ENCODE measurements around the gene PSAP. TPM values are rescaled to one million over a fixed set of nuclear protein-coding genes. Genes with fewer than 3 reads are reported as not detected.

The PSAP gene
- total RNA-seq, 1 donor from 2014 or later, result 358 TPM

- no peak overlapping the region for H2AFZ ChIP-seq (replicated peaks)
Measured at GRCh38 chr10:71811351-71811750, 39.7 kb downstream of the PSAP start.

GRCh38 chr10:71810048-71810750 is 40.9 kb downstream of the PSAP start:
- Histone ChIP-seq H3K36me3 (no peaks in the 10 kb centered on the region), H3F3A (ENCODE audit: low read depth) (no peaks in the 10 kb centered on the region), H2AFZ (replicated peaks) (no peak overlapping the region), H3K4me2 (no peak overlapping the region), H3K4me3 (no peak overlapping the region), H3K27me3 (peaks cover 12% of the 10 kb centered on the region), H3K9me3 (ENCODE audit: low read depth) (no peaks in the 10 kb centered on the region), H4K20me1 (ENCODE audit: low read depth) (peaks cover 7% of the 10 kb centered on the region), H3K4me1 (no peaks in the 10 kb centered on the region), H3K79me2 (ENCODE audit: low read depth) (no peaks in the 10 kb centered on the region), H3K9ac (no peak overlapping the region), H3K27ac (no peak overlapping the region)
- TF ChIP-seq CTCF (IDR thresholded peaks at IDR 0.05) (no peak), EZH2 (IDR thresholded peaks at IDR 0.05) (no peak), EZH2phosphoT487 (IDR thresholded peaks at IDR 0.05) (no peak)
- H3K27me3 Mint-ChIP-seq (ENCODE audit: insufficient read depth, low read depth), result peaks cover 7% of the 10 kb centered on the region
- peak overlapping the region; percentile 81 for H3K27ac Mint-ChIP-seq
- peaks cover 9% of the 10 kb centered on the region for H3K4me1 Mint-ChIP-seq
- no peaks in the 10 kb centered on the region for H3K9me3 Mint-ChIP-seq
- H3K4me3 Mint-ChIP-seq, result no peak overlapping the region
- DNase-seq (ENCODE audit: low spot score), result no peak
- peaks cover 3% of the 10 kb centered on the region for H3K36me3 Mint-ChIP-seq

More at GRCh38 chr10:71811351-71811750, 39.7 kb downstream of the PSAP start:
- Histone ChIP-seq H3F3A (ENCODE audit: low read depth) (no peaks in the 10 kb centered on the region), H4K20me1 (ENCODE audit: low read depth) (peaks cover 7% of the 10 kb centered on the region), H3K79me2 (ENCODE audit: low read depth) (no peaks in the 10 kb centered on the region), H3K4me2 (no peak overlapping the region), H3K9ac (no peak overlapping the region), H3K9me3 (ENCODE audit: low read depth) (no peaks in the 10 kb centered on the region), H3K27me3 (peaks cover under 1% of the 10 kb centered on the region), H3K4me1 (no peaks in the 10 kb centered on the region), H3K27ac (no peak overlapping the region), H3K36me3 (no peaks in the 10 kb centered on the region), H3K4me3 (no peak overlapping the region)
- Mint-ChIP-seq H3K36me3 (peaks cover 10% of the 10 kb centered on the region), H3K27me3 (ENCODE audit: insufficient read depth, low read depth) (peaks cover 4% of the 10 kb centered on the region), H3K27ac (no peak overlapping the region), H3K9me3 (no peaks in the 10 kb centered on the region), H3K4me3 (no peak overlapping the region), H3K4me1 (peaks cover 6% of the 10 kb centered on the region)
- no peak for TF ChIP-seq CTCF (IDR thresholded peaks at IDR 0.05)
- TF ChIP-seq EZH2 (IDR thresholded peaks at IDR 0.05), result no peak
- TF ChIP-seq EZH2phosphoT487 (IDR thresholded peaks at IDR 0.05), result no peak
- DNase-seq (ENCODE audit: low spot score), result no peak

GRCh38 chr10:71809628-71810027 is 41.4 kb downstream of the PSAP start:
- no peak for TF ChIP-seq CTCF (IDR thresholded peaks at IDR 0.05)
- TF ChIP-seq EZH2 (IDR thresholded peaks at IDR 0.05), result no peak
- TF ChIP-seq EZH2phosphoT487 (IDR thresholded peaks at IDR 0.05), result no peak
- H3K27ac ChIP-seq, result no peak overlapping the region
- Mint-ChIP-seq H3K27me3 (ENCODE audit: insufficient read depth, low read depth) (peaks cover 7% of the 10 kb centered on the region), H3K4me3 (no peak overlapping the region), H3K9me3 (no peaks in the 10 kb centered on the region), H3K27ac (peak overlapping the region; percentile 81), H3K36me3 (peaks cover 2% of the 10 kb centered on the region), H3K4me1 (peaks cover 9% of the 10 kb centered on the region)
- H3K4me2 ChIP-seq, result no peak overlapping the region
- H3K4me3 ChIP-seq, result no peak overlapping the region
- H3K79me2 ChIP-seq (ENCODE audit: low read depth), result no peaks in the 10 kb centered on the region
- peaks cover 17% of the 10 kb centered on the region for H3K27me3 ChIP-seq
- no peak overlapping the region for H3K9ac ChIP-seq
- DNase-seq (ENCODE audit: low spot score), result no peak
- no peaks in the 10 kb centered on the region for H3K4me1 ChIP-seq
- no peaks in the 10 kb centered on the region for H3K9me3 ChIP-seq (ENCODE audit: low read depth)
- H4K20me1 ChIP-seq (ENCODE audit: low read depth), result peaks cover 7% of the 10 kb centered on the region
- no peak overlapping the region for H2AFZ ChIP-seq (replicated peaks)
- H3K36me3 ChIP-seq, result no peaks in the 10 kb centered on the region
- H3F3A ChIP-seq (ENCODE audit: low read depth), result no peaks in the 10 kb centered on the region
